ENCODE data around the gene EEF2KMT.
"Not testable (repeated sequence)": the region's sequence is repeated elsewhere in the genome, so short reads cannot be mapped to it uniquely, and the experiment has no call there.

The EEF2KMT gene

GRCh38 chr16:5095145-5095830 lies 2.3 kb downstream of the EEF2KMT start:
- not testable (repeated sequence) for DNase-seq

- not testable (repeated sequence) for DNase-seq
Observed at GRCh38 chr16:5093746-5094145, 3.8 kb downstream of the EEF2KMT start.

GRCh38 chr16:5093081-5093480 lies 4.5 kb downstream of the EEF2KMT start:
- DNase-seq = not testable (repeated sequence)

GRCh38 chr16:5090592-5090991 lies 7.0 kb downstream of the EEF2KMT start:
- DNase-seq = not testable (repeated sequence)

- DNase-seq = not testable (repeated sequence)
Observed at GRCh38 chr16:5089911-5090555, 7.6 kb downstream of the EEF2KMT start.

- not testable (repeated sequence) for DNase-seq
Observed at GRCh38 chr16:5088936-5089335, 8.7 kb downstream of the EEF2KMT start.

GRCh38 chr16:5088086-5088790 lies 9.4 kb downstream of the EEF2KMT start:
- not testable (repeated sequence) for DNase-seq

GRCh38 chr16:5085716-5086115 lies 11.9 kb downstream of the EEF2KMT start:
- DNase-seq = not testable (repeated sequence)

- DNase-seq = peak; percentile 65
Observed at GRCh38 chr16:5084802-5085201, 12.8 kb downstream of the EEF2KMT start.

GRCh38 chr16:5084099-5084731 lies 13.4 kb downstream of the EEF2KMT start:
- not testable (repeated sequence) for DNase-seq

GRCh38 chr16:5083646-5084045 lies 13.9 kb downstream of the EEF2KMT start:
- not testable (repeated sequence) for DNase-seq

- not testable (repeated sequence) for DNase-seq
Observed at GRCh38 chr16:5080996-5081395, 16.6 kb downstream of the EEF2KMT start.

GRCh38 chr16:5080461-5080860 lies 17.1 kb downstream of the EEF2KMT start:
- not testable (repeated sequence) for DNase-seq

- DNase-seq = no peak
Observed at GRCh38 chr16:5078626-5079025, 19.0 kb downstream of the EEF2KMT start.

- no peak for DNase-seq
Observed at GRCh38 chr16:5077304-5077703, 20.3 kb downstream of the EEF2KMT start.

- no peak for DNase-seq
Observed at GRCh38 chr16:5075637-5076036, 22.0 kb downstream of the EEF2KMT start.

- not testable (repeated sequence) for DNase-seq
Observed at GRCh38 chr16:5073771-5074170, 23.8 kb downstream of the EEF2KMT start.

GRCh38 chr16:5073279-5073629 lies 24.3 kb downstream of the EEF2KMT start:
- no peak for DNase-seq

GRCh38 chr16:5072334-5073278 lies 25.0 kb downstream of the EEF2KMT start:
- no peak for DNase-seq

GRCh38 chr16:5071681-5072333 lies 25.8 kb downstream of the EEF2KMT start, which contains the start of gene ALG1:
TSS of gene ALG1 (plus strand) at chr16:5071843. CDS start at chr16:5071850, 7 bp downstream.
- DNase-seq = peak; percentile 92

- DNase-seq = no peak
Observed at GRCh38 chr16:5071341-5071680, 26.3 kb downstream of the EEF2KMT start.
